GM21447 (cell line): ENCODE measurements around the gene GART.
A peak's percentile ranks its signal among the peaks of the same experiment; 100 is the strongest.
"Not testable (repeated sequence)": the region's sequence is repeated elsewhere in the genome, so short reads cannot be mapped to it uniquely, and the experiment has no call there.

Source experiments
- ATAC-seq: cut with Tn5 transposase; IDR thresholded peaks from one replicate; pipeline ENCODE4 v1.9.1; 2021; ENCODE audit not compliant: unreplicated experiment

Gene GART

DNA sequence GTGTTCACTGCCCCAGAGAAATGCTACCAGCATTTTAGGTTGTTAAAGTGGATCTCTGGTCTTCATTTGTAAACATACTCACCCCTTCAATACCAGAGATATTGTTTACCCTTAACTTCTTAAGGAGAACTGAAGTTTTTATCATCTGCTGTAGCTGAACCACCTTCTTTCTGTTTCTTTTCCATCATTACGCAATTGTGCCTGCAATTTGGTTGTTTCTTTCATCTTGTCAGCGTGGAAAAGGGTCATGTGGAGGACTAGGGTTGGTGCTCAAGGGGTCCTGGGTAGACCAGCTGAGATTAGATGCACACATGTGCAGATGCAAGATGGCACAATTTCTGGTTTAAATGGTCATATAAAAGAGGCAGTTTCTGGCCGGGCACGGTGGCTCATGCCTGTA is 23.0 kb downstream of the GART start:
- no peak for ATAC-seq

DNA sequence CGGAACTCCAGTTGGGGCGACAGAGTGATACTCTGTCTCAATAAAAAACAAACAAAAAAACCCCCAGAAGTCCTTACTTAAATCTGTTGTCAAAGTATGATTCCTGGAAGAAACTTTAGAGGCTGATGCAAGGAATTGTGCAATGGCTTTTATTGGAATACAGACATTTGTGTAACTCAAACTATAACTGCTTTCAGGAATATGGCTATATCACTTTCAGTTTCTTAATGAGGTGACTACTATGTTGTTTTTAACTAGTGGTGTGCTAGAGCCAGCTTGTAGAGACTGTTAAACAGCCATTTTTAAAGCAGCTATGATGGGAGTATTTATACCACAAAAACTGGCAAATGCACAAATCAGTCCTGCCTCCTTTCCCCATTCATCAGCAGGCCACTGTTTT is 27.7 kb downstream of the GART start:
- no peak for ATAC-seq

DNA sequence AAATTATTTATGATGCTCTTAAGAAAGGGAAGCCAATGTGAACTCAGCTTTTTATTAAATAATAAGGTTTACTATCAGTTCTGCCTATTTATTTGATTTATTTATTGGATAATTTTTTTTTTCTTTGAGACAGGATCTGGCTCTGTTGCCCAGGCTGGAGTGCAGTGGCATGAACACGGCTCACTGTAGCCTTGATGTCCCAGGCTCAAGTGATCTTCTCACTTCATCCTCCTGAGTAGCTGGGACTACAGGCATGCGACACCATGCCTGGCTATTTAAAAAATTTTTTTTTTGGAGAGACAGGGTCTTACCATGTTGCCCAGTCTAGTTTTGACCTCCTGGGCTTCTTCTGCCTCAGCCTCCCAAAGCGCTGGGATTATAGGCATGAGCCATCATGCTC is 29.4 kb downstream of the GART start:
- no peak for ATAC-seq

- no peak for ATAC-seq
These were observed 30.3 kb downstream of the GART start for GRCh38 chr21:33511639-33512038.

DNA sequence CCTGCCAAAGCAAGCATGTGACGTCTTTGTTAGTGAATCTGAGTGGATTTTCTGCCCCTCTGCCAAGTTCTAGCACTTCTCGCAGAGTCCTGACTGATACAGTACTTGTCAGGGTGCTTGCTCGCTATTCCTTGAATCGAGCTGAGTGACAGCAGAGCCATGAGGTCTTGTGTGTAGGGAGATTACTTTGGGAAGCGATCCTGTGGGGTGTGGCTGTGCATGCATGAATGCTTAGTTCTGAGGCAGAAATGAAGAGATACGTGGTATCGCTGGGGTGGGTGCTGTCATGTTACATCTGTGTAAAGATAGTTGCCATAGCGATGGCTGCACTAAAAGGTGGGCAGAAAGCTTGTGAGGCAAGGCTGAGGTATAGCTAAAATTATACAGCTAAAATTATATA is 31.1 kb downstream of the GART start:
- ATAC-seq, result no peak

DNA sequence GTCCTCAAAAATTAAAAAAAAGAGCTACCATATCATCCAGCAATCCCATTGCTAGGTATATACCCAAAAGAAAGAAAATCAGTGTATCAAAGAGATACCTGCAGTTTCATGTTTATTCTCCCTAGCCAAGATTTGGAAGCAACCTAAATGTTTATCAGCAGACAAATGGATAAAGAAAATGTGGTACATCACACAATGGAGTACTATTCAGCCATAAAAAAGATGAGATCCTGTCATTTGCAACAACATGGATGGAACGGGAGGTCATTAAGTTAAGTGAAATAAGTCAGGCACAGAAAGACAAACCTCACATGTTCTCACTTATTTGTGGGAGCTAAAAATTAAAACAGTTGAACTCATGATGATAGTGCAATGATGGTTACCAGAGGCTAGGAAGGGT is 34.9 kb downstream of the GART start:
- ATAC-seq, result not testable (repeated sequence)

- ATAC-seq, result no peak
These were observed 36.1 kb downstream of the GART start for GRCh38 chr21:33505833-33506232.

DNA sequence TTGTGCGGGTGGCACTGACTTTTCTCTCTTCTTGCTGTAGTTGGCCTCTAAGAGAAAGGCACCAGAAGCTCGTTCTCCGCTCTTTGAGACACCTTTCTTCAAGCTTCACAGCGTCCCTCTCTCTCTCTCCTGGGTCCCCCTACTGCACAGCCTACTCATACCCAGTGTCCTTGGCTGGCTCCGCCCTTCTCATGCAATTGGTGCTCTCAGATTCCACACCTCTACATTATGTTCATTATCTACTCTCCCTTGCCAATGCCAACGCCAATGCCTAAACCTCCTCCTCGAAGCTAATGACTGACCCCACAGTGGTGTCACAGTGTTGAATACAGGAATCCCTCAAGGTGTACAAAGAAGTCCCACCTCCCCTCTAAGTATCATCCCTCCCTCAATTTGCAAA is 45.6 kb downstream of the GART start:
- no peak for ATAC-seq

DNA sequence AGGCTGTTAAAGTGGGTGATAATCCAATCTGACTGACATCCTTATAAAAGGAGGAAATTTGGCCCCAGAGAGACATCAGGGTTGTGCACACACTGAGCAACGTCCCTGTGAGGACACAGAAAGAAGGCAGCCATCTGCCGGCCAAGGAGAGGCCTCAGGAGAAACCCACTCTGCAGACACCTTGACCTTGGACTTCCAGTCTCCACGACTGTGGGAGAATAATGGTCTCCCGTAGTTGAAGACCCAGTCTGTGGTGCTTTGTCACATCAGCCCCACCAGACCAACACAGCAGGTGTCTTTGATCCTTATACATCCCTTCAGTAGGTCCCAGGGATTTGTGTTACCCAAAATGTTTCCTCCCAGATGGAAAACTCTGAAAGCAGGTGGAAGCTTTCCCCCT is 46.2 kb downstream of the GART start:
- ATAC-seq, result no peak

- ATAC-seq, result no peak
These were observed 48.2 kb downstream of the GART start for GRCh38 chr21:33493756-33494155.

GRCh38 chr21:33492571-33492970 is 49.3 kb downstream of the GART start:
- ATAC-seq, result no peak

DNA sequence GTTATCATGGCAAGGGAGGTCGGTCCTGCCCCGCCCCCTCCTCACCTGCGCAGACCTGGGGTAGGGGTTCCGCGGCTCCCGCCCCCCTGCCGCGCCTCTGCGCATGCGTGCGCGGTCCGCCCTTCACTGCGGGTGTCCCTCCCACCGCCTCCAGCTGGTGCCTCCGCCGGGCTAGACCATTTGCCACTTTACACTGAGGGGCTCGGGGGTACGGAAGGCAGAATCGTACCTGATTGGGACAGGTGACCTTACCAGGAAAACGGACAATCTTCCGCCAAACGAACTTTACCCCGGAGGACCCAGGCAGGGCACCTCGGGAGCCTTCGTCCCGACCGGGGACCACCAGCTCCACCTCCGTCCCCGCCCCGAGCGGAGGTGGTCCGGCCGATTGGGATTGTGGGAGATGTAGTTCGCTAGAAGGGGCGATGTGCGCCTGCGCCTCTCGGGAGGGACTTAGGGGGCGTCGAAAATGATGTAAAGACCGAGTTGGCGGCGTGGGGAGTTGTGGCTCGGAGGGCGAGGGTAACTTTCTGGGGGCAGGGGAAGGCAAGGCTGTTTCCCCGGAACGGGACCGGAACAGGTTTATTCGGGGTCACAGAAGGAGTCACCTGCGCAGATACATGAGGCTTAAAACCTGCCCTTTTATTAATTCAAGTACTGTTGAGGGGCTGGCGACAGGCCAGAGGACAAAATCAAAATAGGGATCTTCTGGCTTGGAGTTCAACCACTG is 50.4 kb downstream of the GART start, which contains the start of gene DNAJC28:
Gene DNAJC28, minus strand, starts transcription at position 344 of the 730 bp plus-strand sequence. CDS start 2,323 bp downstream, outside the sequence.
- ATAC-seq, result peak; percentile 99

DNA sequence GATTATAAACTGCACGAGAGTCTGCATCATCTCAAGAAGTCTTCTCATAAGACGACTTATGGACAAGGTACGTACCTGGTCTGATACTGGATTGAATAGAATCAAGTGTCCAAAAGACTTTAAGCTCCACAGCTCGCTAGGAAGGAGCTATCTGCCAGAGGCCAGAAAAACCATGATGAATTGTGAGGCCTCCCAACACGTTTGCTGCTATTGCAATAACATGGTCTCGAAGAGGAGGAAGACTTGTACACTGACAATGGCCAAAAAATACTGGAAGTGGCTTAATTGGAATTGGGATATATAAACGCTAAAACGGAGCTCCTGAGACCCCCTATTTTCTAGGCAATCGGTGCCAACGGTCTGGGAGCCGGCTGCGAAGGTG is 50.9 kb downstream of the GART start:
- ATAC-seq, result no peak

DNA sequence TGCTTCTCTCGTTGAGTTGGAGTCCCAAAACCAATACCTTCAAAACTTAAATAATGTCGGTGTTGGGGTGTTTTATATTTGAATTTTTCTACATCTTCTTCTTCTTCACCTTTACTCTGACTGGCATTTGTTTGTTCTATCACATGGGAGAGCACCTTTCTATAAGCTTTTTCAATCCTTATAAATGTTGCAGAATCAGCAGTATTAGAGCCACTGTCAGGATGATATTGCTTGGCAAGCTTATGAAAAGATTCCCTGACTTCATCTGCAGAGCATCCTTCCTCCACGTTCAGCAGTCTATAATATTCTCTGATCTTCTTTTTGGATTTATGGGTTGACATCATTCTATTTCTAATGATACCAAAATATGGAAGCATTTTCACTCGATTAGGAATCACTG is 53.0 kb downstream of the GART start:
- ATAC-seq, result no peak

- ATAC-seq, result no peak
These were observed 53.9 kb downstream of the GART start for GRCh38 chr21:33487996-33488395.

DNA sequence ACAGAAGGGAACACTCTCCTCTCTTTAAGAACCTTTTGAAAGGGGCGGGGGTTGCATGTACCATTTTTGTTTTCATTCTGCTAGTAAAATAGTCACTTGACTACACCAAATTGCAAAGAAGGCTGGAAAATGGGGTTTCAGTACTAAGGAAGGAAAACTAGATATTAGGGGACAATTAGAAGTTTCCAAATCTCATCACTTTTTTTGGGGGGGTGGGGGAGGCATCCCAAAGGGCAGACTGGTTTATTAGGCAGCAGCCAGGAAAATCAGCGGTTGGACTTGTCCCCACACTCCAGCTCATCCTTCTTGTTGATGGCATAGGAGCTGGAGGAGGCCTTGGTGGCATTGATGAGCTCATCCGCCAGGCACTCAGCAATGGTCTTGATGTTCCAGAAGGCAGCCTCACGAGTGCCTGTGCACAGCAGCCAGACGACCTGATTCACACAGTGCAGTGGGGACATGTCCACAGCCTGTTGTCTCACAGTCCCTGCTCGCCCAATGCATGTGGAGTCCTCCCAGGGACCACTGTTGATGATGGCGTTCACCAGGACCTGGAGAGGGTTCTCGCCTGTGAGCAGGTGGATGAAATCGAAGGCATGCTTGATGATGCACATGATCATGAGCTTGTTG is 60.5 kb downstream of the GART start:
- no peak for ATAC-seq

DNA sequence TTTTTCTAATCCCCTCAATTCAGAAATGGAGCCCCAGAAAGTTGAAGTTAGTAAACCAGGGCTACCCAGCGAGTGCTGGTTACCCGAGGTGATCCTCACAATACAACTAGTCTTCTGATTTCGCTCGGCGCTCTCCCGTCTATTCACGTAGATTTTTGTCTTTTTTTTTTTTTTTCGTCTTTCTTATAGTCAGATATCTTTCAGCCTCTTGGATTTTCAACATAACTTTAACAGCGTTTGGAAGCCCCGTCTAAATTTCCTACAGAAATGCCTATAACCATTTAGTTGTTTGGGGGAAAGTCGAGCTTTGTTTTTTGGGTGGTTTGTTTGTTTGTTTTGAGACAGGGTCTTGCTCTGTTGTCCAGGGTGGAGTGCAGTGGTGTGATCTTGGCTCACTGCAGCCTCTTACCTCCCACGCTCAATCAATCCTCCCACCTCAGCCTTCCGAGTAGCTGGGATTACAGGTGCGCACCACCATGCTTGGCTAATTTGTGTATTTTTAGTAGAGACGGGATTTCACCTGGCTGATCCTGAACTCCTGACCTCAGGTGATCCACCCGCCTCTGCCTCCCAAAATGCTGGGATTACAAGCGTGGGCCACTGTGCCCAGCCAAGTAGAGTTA is 61.3 kb downstream of the GART start:
- ATAC-seq, result no peak

DNA sequence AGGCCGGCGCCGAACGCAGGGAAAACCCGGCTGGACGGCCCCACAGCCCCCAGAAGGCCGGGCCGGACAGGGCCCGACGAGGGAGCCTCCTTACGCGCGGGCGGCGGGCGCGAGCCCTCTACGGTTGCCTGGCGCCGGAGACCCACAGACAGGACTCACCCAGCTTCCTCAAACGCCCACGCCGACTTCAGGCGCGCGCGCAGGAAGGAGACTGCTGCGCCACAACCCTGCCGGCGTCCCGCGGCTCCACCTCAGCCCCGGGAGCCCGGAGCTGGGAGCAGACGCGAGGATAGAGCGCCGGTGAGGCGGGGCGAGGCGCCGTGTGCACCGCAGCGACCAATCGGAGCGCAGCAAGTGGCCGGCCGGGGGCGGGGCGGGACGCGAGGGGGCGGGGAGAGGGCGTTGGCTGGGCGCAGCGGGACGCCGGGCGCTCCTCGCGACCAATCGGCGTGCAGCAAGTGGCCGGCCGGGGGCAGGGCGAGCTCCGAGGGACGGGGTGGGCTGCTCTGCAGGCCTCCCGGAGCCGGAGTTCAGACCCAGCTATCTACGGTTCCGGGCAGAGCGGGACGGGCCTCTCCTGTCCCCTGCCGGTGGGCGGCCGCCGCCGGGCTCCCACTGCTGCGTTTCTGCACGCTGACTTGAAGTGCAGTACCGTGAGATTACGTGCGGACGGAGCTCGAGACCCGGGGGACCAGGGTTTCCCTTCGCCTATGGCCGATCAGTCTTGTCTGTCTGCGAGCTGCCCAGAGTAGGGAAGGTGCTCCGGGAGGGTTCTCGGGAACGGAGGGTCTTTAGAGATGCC is 62.0 kb downstream of the GART start, which contains the start of gene TMEM50B:
Gene TMEM50B, minus strand, starts transcription at position 296 of the 802 bp plus-strand sequence. CDS start 11,089 bp downstream, outside the sequence.
- ATAC-seq, result peak; percentile 81

GRCh38 chr21:33478935-33479678 is 62.8 kb downstream of the GART start:
- ATAC-seq, result peak; percentile 24

GRCh38 chr21:33478182-33478581 is 63.7 kb downstream of the GART start:
- no peak for ATAC-seq

GRCh38 chr21:33477066-33477465 is 64.9 kb downstream of the GART start:
- no peak for ATAC-seq
